GM18861 (cell line): ENCODE results near the gene FMO5.
"Not testable (repeated sequence)": the region's sequence is repeated elsewhere in the genome, so short reads cannot be mapped to it uniquely, and the experiment has no call there.

ENCODE experiments used
- ATAC-seq: cut with Tn5 transposase; IDR thresholded peaks from one replicate; pipeline ENCODE4 v1.9.1; 2021; ENCODE audit not compliant: unreplicated experiment

Gene FMO5

DNA sequence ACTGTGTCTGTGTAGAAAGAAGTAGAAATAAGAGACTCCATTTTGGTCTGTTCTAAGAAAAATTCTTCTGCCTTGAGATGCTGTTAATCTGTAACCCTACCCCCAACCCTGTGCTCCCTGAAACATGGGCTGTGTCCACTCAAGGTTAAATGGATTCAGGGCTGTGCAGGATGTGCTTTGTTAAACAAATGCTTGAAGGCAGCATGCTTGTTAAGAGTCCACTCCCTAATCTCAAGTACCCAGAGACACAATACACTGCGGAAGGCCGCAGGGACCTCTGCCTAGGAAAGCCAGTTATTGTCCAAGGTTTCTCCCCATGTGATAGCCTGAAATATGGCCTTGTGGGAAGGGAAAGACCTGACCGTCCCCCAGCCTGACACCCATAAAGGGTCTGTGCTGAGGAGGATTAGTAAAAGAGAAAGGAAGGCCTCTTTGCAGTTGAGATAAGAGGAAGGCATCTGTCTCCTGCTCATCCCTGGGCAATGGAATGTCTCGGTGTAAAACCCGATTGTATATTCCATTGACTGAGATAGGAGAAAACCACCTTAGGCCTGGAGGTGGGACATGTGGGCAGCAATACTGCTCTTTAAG, 15.1 kb upstream of the FMO5 start:
- ATAC-seq = not testable (repeated sequence)

- no peak for ATAC-seq
Measured at GRCh38 chr1:147238925-147239820, 14.0 kb upstream of the FMO5 start.

DNA sequence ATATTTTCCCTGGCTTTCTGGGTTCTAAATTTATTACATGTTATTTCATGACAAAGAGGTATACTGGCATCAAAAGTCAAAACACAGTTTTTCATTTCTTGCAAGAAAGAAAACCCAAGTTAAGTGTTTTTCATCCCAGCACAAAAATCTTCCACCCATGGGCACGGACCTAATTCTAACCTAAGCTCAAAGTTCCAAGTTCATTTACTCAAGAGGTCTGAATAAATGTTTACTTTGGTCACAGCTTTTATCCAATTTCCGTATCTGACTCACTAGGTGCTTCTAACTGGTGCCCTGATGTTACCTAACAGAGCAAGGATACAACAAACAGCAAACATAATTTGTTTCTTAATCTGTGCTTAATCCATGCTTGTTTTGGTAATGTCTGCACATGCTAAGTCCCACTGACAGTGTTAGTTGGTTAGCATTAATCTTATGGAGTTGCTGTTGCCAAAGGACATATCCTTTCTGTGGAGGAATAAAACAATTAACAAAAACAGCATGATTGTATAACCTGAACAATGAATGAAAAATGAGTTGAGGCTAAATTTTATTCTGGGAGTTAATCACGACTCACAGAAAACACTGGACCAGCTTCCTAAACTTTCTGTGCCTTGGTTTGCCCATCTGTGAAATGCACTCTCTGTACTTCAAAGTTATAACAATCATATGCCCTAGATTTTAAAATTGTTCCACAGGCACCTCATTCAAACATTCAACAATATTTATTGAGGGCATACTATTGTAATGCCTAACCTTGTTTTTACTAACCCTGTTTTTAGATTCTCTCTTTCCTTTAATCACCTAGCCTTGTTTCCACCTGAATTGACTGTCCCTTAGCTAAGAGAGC, 13.1 kb upstream of the FMO5 start:
- ATAC-seq = no peak

DNA sequence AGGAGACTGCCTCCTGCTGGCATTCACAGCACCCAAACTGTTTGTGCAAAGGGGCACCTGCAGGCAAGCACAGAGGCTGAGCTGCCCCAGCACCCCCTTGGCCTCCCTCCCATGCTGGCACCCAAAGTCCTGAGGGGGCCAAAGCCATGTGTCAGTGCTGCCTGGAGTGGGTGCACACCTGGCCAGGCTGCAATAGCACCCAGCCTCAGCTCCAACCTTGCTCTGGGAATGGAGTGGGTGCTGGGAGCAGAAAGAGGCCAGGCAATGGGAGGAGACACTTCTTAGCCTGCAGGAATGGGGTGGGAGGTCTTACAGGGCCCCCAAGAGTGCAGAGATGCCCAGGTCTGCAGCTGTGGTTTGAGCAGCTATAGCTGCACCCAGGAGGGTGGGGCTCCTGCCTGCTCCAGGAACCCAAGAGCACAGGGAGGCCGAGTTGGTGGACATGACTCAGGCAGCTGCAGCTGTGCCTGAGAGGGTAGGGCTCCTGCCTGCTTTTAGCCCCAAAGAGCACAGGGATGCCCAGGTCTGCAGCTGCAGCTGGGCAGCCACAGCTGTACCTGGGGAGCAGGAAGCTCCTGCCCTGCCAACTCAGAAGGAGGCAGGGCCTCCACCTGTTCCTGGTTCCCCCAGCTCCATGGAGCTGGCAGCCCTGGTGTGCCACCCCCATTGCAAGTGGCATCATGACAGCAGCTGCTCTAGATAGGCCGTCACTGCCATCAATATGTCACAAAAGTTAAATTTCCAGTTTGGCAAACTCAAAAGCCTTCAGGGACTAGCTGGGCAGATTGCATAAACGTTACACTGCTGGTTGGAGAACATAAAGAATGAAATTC, 12.0 kb upstream of the FMO5 start:
- no peak for ATAC-seq

- ATAC-seq = no peak
Measured at GRCh38 chr1:147236448-147236847, 11.3 kb upstream of the FMO5 start.

DNA sequence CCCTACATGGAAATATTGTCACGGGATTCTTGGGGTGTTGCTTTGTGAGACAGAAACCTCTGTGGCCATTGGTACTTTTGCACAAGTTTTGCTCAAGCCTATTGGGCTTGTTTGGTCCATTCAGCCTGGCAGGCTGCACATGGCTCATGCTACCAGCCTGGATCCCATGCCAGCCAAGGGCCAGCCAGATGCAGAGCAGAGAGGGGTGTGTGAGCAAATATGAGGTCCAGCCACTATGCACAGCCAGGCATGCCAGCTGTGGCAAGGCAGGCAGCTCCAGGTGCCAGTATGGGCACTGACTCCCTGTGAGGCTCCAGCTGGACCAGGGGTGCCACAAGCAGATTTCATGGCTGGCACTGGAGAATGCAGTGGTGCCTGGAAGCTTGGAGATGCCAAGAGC, 10.7 kb upstream of the FMO5 start:
- no peak for ATAC-seq

GRCh38 chr1:147233903-147234302, 8.8 kb upstream of the FMO5 start:
- not testable (repeated sequence) for ATAC-seq

DNA sequence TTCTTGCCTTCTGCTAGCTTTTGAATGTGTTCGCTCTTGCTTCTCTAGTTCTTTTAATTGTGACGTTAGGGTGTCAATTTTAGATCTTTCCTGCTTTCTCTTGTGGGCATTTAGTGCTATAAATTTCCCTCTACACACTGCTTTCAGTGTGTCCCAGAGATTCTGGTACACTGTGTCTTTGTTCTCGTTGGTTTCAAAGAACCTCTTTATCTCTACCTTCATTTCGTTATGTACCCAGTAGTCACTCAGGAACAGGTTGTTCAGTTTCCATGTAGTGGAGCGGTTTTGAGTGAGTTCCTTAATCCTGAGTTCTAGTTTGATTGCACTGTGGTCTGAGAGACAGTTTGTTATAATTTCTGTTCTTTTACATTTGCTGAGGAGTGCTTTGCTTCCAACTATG, 5.9 kb upstream of the FMO5 start:
- ATAC-seq = not testable (repeated sequence)

GRCh38 chr1:147223740-147224615, 1.2 kb downstream of the FMO5 start:
- no peak for ATAC-seq

GRCh38 chr1:147218606-147219005, 6.5 kb downstream of the FMO5 start:
- ATAC-seq = no peak

DNA sequence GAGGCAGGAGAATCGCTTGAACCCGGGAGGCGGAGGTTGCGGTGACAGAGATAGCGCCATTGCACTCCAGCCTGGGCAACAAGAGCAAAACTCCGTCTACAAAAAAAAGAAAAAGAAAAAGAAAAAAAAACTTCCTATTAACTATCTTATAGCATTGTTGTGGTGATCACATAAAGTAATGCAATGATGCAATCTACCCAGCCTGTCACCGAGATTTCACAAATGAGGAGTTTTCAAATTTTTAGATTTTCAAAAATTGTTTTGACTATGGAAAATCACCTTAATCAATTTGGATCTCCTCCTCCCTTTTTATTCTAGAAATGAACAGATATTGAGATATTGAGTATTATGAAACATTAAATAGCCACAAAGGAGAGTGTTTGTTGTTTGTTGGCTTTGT, 8.0 kb downstream of the FMO5 start:
- no peak for ATAC-seq

GRCh38 chr1:147216124-147216523, 9.0 kb downstream of the FMO5 start:
- ATAC-seq = no peak

DNA sequence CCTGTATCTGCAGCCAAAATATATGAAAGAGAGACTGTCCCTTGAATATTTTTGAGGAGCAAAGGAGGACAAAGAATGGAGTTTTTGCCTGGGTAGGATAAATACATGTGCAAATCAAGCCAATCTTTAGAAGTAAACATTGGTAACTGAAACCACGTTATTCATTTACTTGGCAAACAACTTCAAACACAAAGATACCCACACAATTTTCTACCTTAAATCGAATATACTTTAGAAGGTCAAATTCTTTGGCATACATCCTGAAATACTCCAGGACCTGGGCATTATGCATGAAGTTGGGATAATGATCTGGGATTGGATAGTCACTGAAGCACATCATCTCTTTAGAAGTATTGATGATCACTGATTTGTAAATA, 9.6 kb downstream of the FMO5 start:
- ATAC-seq = no peak

GRCh38 chr1:147214842-147215539, 10.1 kb downstream of the FMO5 start:
- no peak for ATAC-seq

- ATAC-seq = no peak
Measured at GRCh38 chr1:147214325-147214724, 10.8 kb downstream of the FMO5 start.

DNA sequence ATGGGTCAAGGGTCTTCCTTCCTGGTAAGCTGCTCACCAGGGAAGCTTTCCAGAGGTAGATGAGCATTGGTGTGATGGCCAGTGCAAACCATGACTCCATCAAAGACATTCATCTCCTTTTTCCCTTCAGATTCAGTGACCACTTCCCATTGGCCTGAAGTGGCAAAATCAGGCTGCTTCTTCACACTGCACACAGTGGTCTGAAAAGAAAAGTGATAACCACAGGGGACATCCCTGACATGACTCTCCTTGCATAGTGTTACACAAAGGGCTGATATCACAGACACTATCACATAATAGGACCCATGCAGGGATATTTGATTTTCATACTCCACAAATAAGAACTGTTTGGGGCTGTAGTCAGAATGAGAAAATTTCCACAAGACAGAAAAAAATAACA, 11.9 kb downstream of the FMO5 start:
- ATAC-seq = no peak

DNA sequence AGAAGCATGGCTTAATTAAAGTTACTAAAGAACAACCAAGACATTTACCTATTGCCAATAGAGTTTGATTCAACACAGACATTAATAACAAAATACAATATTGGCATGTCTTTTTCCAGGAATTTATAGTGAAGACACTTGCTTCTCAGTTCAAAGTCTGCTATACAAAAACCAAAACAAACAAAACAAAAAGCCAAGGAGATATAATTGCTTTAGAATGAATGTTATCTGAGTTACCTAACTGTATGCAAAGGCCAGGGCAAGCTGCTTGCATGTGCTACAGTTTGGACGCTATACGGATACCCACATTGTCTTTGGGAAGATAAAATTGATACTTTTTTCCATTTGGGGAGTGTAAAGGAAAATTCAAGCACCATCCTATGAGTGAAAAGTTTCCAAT, 13.6 kb downstream of the FMO5 start:
- no peak for ATAC-seq

- no peak for ATAC-seq
Measured at GRCh38 chr1:147210987-147211386, 14.2 kb downstream of the FMO5 start.
